Stomach (tissue), 19 donors: ENCODE results near the gene MGST3. TPM values are rescaled to one million over a fixed set of nuclear protein-coding genes. Genes with fewer than 3 reads are reported as not detected.
"Not testable (repeated sequence)": the region's sequence is repeated elsewhere in the genome, so short reads cannot be mapped to it uniquely, and the experiment has no call there.

Experiments used
- DNase-seq, 2 donors: peaks; one replicate each; pipeline versions ENCODE4 v3.0.0 to v3.0.0-alpha.2; 2013 to 2019
- H3K27ac ChIP-seq, 5 donors: fragments of 200-600 bp in 4 of 5; sonication (generic) in 4 of 5; one replicate each; pipeline ENCODE4 v1.5.1; 2013 to 2019; ENCODE audit warnings: mild to moderate bottlenecking in 1 of 5, moderate library complexity in 1 of 5
- H3K27me3 ChIP-seq, 3 donors: fragments of 200-600 bp; sonication (generic); one replicate each; pipeline ENCODE4 v1.5.1; 2017 to 2019; ENCODE audit warnings: mixed run types in 1 of 3
- H3K36me3 ChIP-seq, 4 donors: fragments of 200-600 bp; sonication (generic); 1 replicate in 3 of 4; 2 replicates in 1 of 4; pipeline ENCODE4 v1.5.1; 2016 to 2019
- H3K4me1 ChIP-seq, 4 donors: fragments of 200-600 bp; sonication (generic); one replicate each; pipeline ENCODE4 v1.5.1; 2016 to 2019
- H3K4me3 ChIP-seq, 4 donors: fragments of 200-600 bp; sonication (generic) in 3 of 4; one replicate each; pipeline ENCODE4 v1.5.1; 2016 to 2019; ENCODE audit warnings: mild to moderate bottlenecking in 1 of 4
- H3K9me3 ChIP-seq, 4 donors: fragments of 200-600 bp; sonication (generic); one replicate each; pipeline ENCODE4 v1.5.1; 2016 to 2019
- EP300 ChIP-seq: sonication (generic); formaldehyde crosslinking; IDR thresholded peaks from one replicate; pipeline ENCODE4 v1.6.1; 2017; ENCODE audit warnings: antibody characterized with exemption
- POLR2A ChIP-seq, 4 donors: fragments of 450-650 bp; IDR thresholded peaks; one replicate each; pipeline ENCODE4 v1.6.1; 2016; ENCODE audit warnings: antibody characterized with exemption in 4 of 4, control low read depth in 2 of 4, mild to moderate bottlenecking in 1 of 4, moderate library complexity in 1 of 4
- POLR2AphosphoS5 ChIP-seq, 3 donors: sonication (generic); formaldehyde crosslinking; IDR thresholded peaks; one replicate each; pipeline ENCODE4 v1.6.1; 2016; ENCODE audit warnings: antibody characterized with exemption in 3 of 3
- whole genome bisulfite sequencing, 5 donors: extraction: QIAGEN DNeasy Blood & Tissue Kit in 3 of 5; methylation state at CpG; one replicate each; pipeline versions ENCODE4 v1.1.5 to v1.1.7; 2013 to 2018; 5-methylcytosine and 5-hydroxymethylcytosine counted together
- intact Hi-C: fragments of 100-400 bp; cut with DNase I; formaldehyde crosslinking; loops from one replicate; pipeline ENCODE4 v1.15.1; 2023; ENCODE audit warnings: low total_unique reads
- long read RNA-seq, 10 donors: transcript quantifications; one replicate each; lab custom pipeline, GENCODE V29; 2026
- polyA plus RNA-seq, 3 donors: library from polyadenylated mRNA; stranded (reverse); fragments of 200-250 nt; gene quantifications; one replicate each; pipeline ENCODE4 v1.2.3, GENCODE V29; 2013
- total RNA-seq, 5 donors: library from RNA; depleted of rRNA; stranded (reverse); fragments of >200 nt; gene quantifications; one replicate each; pipeline versions ENCODE4 v1.1.0 to v1.2.3, GENCODE V29; 2014 to 2016
- TF ChIP-seq, protein P1 (sequence below), 7 experiments: fragments of 450-650 bp in 4 of 7; fragments of 200-600 bp in 3 of 7; sonication (generic) in 3 of 7; IDR thresholded peaks; one replicate each; pipeline ENCODE4 v1.5.1; 2016 to 2019; ENCODE audit warnings: antibody characterized with exemption in 7 of 7, control low read depth in 2 of 7, mild to moderate bottlenecking in 1 of 7
- donor health status: healthy with polysubstance abuse.
- donor health status: Bipolar disorder and iron deficiency.
- donor health status: healthy.

Gene MGST3
- total RNA-seq (100 to 1,000 TPM in 4 of 5 donors, 10 to 100 TPM in 1; 46.1 to 310 (median 120) TPM), polyA plus RNA-seq (100 to 1,000 TPM; 107 to 178 (median 127) TPM)
- long read RNA-seq, donor 1, transcript MGST3-205 (6 exons, 1,015 nt) = major isoform, 44 of 55 reads
- long read RNA-seq, donor 1, partial matches to known transcripts = 7 of 55 reads
- long read RNA-seq, donor 1, other reads (novel, unspliced or antisense) = 0 of 55 reads
- long read RNA-seq, donor 2, transcript MGST3-213 (1 exons, 3,101 nt) = minor isoform, 8 of 109 reads
- long read RNA-seq, donor 2, transcript MGST3-205 (6 exons, 1,015 nt) = major isoform, 76 of 109 reads
- long read RNA-seq, donor 2, partial matches to known transcripts = 22 of 109 reads
- long read RNA-seq, donor 2, other reads (novel, unspliced or antisense) = 0 of 109 reads
- long read RNA-seq, donor 3, transcript MGST3-213 (1 exons, 3,101 nt) = minor isoform, 5 of 73 reads
- long read RNA-seq, donor 3, transcript MGST3-205 (6 exons, 1,015 nt) = major isoform, 49 of 73 reads
- long read RNA-seq, donor 3, partial matches to known transcripts = 16 of 73 reads
- long read RNA-seq, donor 3, other reads (novel, unspliced or antisense) = 0 of 73 reads
- long read RNA-seq, donor 4, transcript MGST3-205 (6 exons, 1,015 nt) = major isoform, 16 of 16 reads
- long read RNA-seq, donor 4, partial matches to known transcripts = 0 of 16 reads
- long read RNA-seq, donor 4, other reads (novel, unspliced or antisense) = 0 of 16 reads
- long read RNA-seq, donor 5, transcript MGST3-213 (1 exons, 3,101 nt) = minor isoform, 5 of 96 reads
- long read RNA-seq, donor 5, transcript MGST3-205 (6 exons, 1,015 nt) = major isoform, 68 of 96 reads
- long read RNA-seq, donor 5, partial matches to known transcripts = 15 of 96 reads
- long read RNA-seq, donor 5, other reads (novel, unspliced or antisense) = 5 of 96 reads
- long read RNA-seq, donor 6 = 0 reads
- long read RNA-seq, donor 7, transcript MGST3-211 (2 exons, 772 nt) = minor isoform, 8 of 193 reads
- long read RNA-seq, donor 7, transcript MGST3-205 (6 exons, 1,015 nt) = major isoform, 149 of 193 reads
- long read RNA-seq, donor 7, partial matches to known transcripts = 29 of 193 reads
- long read RNA-seq, donor 7, other reads (novel, unspliced or antisense) = 0 of 193 reads
- long read RNA-seq, donor 8, transcript MGST3-205 (6 exons, 1,015 nt) = major isoform, 66 of 89 reads
- long read RNA-seq, donor 8, partial matches to known transcripts = 17 of 89 reads
- long read RNA-seq, donor 8, other reads (novel, unspliced or antisense) = 0 of 89 reads
- long read RNA-seq, donor 9, transcript MGST3-205 (6 exons, 1,015 nt) = major isoform, 56 of 84 reads
- long read RNA-seq, donor 9, partial matches to known transcripts = 21 of 84 reads
- long read RNA-seq, donor 9, other reads (novel, unspliced or antisense) = 0 of 84 reads
- long read RNA-seq, donor 10, transcript MGST3-205 (6 exons, 1,015 nt) = major isoform, 39 of 53 reads
- long read RNA-seq, donor 10, partial matches to known transcripts = 11 of 53 reads
- long read RNA-seq, donor 10, other reads (novel, unspliced or antisense) = 0 of 53 reads

GRCh38 chr1:165630629-165631341 lies at the start of gene MGST3:
TSS of gene MGST3 (plus strand) at chr1:165631234. CDS start at chr1:165649848, 18,614 bp downstream.
- peak; percentile 94 to 98 for DNase-seq
- Histone ChIP-seq H3K9me3 (no peaks in the 10 kb centered on the region), H3K36me3 (peaks cover 0 to 3% (median 0%) of the 10 kb centered on the region in 4 donors), H3K27me3 (no peaks in the 10 kb centered on the region), H3K4me1 (peaks cover 33 to 51% (median 41%) of the 10 kb centered on the region in 4 donors), H3K27ac (peak within 1 kb of the TSS; percentile 84 to 98 (median 91)), H3K4me3 (peak within 1 kb of the TSS; percentile 59 to 76 (median 71))
- TF ChIP-seq EP300 (no peak), POLR2AphosphoS5 (IDR thresholded peaks at IDR 0.05) (peak; percentile 77 to 94 (median 92)), POLR2A (IDR thresholded peaks at IDR 0.05) (peak in 1 of 4 donors; percentile 88)
- TF ChIP-seq, protein P1, sequence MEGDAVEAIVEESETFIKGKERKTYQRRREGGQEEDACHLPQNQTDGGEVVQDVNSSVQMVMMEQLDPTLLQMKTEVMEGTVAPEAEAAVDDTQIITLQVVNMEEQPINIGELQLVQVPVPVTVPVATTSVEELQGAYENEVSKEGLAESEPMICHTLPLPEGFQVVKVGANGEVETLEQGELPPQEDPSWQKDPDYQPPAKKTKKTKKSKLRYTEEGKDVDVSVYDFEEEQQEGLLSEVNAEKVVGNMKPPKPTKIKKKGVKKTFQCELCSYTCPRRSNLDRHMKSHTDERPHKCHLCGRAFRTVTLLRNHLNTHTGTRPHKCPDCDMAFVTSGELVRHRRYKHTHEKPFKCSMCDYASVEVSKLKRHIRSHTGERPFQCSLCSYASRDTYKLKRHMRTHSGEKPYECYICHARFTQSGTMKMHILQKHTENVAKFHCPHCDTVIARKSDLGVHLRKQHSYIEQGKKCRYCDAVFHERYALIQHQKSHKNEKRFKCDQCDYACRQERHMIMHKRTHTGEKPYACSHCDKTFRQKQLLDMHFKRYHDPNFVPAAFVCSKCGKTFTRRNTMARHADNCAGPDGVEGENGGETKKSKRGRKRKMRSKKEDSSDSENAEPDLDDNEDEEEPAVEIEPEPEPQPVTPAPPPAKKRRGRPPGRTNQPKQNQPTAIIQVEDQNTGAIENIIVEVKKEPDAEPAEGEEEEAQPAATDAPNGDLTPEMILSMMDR (IDR thresholded peaks at IDR 0.05) = no peak
- intact Hi-C loops = no loop called here
- 0 to 1% (median 0%) methylated on average over 42 to 56 of the region's 56 CpGs for WGBS, 5 donors

DNA sequence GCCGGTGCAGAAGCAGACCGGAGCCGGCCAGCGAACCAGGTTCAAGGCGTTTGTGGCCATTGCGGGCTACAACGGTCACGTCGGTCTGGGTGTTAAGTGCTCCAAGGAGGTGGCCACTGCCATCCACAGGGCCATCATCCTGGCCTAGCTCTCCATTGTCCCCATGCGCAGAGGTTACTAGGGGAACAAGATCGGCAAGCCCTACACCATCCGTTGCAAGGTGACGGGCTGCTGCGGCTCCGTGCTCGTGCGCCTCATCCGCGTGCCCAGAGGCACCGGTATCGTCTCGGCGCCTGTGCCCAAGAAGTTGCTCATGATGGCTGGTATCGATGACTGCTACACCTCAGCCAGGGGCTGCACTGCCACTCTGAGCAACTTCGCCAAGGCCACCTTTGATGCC lies 49.1 kb upstream of the MGST3 start:
- H3K27ac ChIP-seq = no peak overlapping the region
- 95 to 98% (median 97%) methylated on average over 25 of the region's 25 CpGs for WGBS, 5 donors
- no peaks in the 10 kb centered on the region for H3K36me3 ChIP-seq
- H3K4me3 ChIP-seq = no peak overlapping the region
- TF ChIP-seq POLR2A (IDR thresholded peaks at IDR 0.05) (no peak), POLR2AphosphoS5 (IDR thresholded peaks at IDR 0.05) (no peak), EP300 (no peak)
- TF ChIP-seq, protein P1 (IDR thresholded peaks at IDR 0.05) = no peak
- DNase-seq = no peak
- no peaks in the 10 kb centered on the region for H3K9me3 ChIP-seq
- H3K4me1 ChIP-seq = no peaks in the 10 kb centered on the region
- H3K27me3 ChIP-seq = no peaks in the 10 kb centered on the region
- intact Hi-C loops = no loop called here

DNA sequence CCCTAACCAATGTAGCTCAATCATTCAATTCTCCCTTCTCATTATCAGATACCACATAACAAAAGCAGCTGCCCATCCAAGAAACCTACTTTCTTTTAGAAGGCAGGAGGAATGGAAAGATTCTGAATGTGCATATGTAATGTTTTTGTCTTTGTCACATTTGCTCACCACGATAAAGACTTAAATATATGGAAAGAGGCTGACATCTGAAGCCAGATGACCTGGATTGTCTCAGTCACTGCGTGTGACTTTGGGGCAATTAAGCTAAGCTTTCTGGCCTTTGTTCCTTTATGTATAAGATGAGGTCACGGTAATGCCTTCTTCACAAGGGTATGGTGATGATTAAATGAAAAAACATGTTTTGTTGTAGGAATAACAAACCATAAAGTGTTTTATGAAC lies 44.6 kb upstream of the MGST3 start:
- no peaks in the 10 kb centered on the region for H3K36me3 ChIP-seq
- DNase-seq = no peak
- peaks cover 0 to 7% (median 0%) of the 10 kb centered on the region in 3 donors for H3K27me3 ChIP-seq
- H3K4me3 ChIP-seq = no peak overlapping the region
- TF ChIP-seq, protein P1 (IDR thresholded peaks at IDR 0.05) = no peak
- no peak for TF ChIP-seq POLR2A (IDR thresholded peaks at IDR 0.05)
- H3K27ac ChIP-seq = no peak overlapping the region
- intact Hi-C loops = no loop called here
- H3K9me3 ChIP-seq = no peaks in the 10 kb centered on the region
- H3K4me1 ChIP-seq = no peaks in the 10 kb centered on the region
- 66 to 76% (median 69%) methylated on average over 3 of the region's 3 CpGs for WGBS, 5 donors

DNA sequence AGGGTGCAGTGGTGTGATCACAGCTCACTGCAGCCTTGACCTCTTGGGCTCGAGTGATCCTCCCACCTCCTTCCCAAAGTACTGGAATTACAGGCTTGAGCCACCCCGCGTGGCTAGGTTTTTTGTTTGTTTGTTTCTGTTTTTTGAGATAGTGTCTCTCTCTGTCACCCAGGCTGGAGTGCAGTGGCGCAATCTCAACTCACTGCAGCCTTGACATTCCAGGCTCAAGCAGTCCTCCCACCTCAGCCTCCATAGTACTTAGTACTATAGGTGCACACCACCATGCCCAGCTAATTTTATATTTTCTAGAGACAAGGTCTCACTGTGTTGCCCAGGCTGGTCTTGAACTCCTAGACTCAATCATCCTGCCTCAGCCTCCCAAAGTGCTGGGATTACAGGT lies 39.6 kb upstream of the MGST3 start:
- not testable (repeated sequence) for H3K27ac ChIP-seq, H3K4me1 ChIP-seq, DNase-seq, H3K4me3 ChIP-seq, H3K36me3 ChIP-seq, H3K9me3 ChIP-seq
- intact Hi-C loops = loop anchor here (5.0 kb wide), 1 partner anchor 184 kb away; no protein-coding TSS in a partner anchor
- WGBS, 5 donors = 64 to 73% (median 66%) methylated on average over 4 of the region's 4 CpGs
- H3K27me3 ChIP-seq = peaks cover 0 to 43% (median 0%) of the 10 kb centered on the region in 3 donors
